ENCODE results near the gene ASF1B. TPM values are rescaled to one million over a fixed set of nuclear protein-coding genes. Genes with fewer than 3 reads are reported as not detected.

Gene ASF1B
- total RNA-seq, 1 experiment from 2014 or later: 86.6 TPM

DNA sequence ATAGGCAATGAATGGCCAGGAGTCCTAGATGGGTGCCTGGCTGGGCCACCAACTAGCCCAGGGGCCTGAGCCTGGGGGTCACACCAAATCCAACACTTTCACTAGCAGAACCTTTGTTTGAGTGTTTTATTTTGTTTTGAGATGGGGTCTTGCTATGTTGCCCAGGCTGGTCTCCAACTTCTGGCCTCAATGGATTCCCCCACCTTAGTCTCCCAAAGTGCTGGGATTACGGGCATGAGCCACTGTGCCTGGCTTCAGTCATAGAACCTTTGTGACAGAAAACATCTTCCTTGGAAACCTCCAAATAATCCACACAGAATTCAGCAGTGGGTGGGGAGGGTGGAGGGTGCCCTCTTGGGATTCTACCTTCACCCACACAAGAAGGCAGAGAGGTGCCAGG lies 24.9 kb downstream of the ASF1B start:
- no peak for DNase-seq (ENCODE audit: low read depth)

GRCh38 chr19:14110650-14111049 lies 25.7 kb downstream of the ASF1B start:
- DNase-seq (ENCODE audit: low read depth): no peak

DNA sequence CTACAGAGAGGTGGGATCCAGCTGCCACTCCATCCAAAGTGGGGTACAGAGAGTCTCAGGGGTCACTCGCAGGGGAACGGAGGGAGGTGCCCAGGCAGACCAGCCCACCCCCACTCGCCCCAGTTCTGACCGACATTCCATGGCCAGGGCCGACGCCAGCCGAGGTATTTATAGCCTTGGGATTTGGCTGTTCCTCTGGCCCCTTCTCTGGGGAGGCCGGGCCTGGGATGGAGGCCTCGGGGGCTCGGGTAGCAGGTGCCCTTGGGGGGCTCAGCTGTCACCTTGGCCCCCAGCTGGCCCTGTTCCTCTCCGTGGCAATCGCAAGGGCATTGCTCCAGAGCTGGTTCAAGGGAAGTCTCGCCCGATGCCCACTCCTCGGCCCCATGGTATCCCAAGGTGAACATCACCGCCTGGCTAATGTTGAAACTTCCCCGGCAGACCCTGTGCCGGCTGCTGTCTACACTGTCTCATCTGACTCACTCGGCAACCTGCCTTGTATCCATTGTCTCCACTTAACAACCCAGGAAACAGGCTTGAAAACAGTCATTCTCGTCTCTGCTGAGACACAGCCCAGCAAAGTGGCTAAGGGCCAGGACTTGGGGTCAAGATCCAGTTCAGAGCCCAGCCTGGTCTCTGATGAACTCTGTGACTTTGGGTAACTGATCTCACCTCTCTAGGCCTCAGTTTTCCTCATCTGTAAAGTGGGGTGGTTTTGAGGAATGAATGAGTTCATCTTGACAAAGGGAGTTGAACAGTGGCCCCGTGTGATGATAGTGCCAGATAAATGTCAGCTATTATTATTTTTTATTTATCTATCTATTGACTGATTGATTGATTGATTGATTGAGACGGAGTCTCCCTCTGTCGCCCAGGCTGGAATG lies 28.6 kb downstream of the ASF1B start:
- DNase-seq (ENCODE audit: low read depth): no peak

DNA sequence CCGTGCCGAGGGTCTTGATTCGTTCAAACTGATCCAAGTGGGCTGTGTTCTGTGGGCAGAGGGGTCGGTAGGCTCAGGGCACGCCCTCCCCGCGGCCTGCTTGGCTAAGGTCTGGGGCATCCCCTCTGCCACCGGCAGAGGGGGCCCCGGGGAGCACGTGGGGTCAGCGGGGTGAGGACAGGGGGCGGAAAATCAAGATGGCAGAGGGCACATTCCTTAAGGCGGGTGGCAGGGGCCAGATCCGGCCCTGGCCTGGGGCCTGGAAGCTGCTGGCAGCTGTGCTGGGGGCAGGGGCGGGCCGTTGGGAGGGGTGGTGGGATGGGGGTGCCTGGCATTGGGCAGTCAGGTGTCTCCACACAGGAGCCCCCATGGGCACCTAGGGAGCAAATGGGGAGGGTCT lies 29.5 kb downstream of the ASF1B start:
- no peak for DNase-seq (ENCODE audit: low read depth)

GRCh38 chr19:14105680-14106079 lies 30.7 kb downstream of the ASF1B start:
- DNase-seq (ENCODE audit: low read depth): no peak

DNA sequence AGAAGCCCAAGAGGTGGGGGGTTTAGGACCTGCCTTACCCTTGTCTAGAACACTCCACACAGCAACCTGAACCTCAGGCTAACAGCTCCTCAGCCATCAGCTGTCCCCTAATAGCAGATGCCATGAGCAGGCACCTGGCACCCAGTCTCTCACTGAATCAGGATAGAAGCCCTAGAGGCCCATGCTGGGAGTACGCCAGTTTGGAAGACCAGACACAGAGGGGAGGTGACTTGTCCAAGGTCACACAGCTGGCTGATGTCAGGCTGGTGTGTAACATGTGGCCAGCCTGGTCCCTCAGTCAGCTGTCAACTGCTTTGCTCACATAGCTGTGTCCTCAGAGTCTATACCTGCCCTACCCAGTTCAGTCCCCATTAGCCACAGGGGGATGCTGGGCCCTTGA lies 33.1 kb downstream of the ASF1B start:
- DNase-seq (ENCODE audit: low read depth): no peak

GRCh38 chr19:14102756-14103155 lies 33.6 kb downstream of the ASF1B start:
- no peak for DNase-seq (ENCODE audit: low read depth)

GRCh38 chr19:14102102-14102696 lies 34.2 kb downstream of the ASF1B start:
- peak; percentile 39 for DNase-seq (ENCODE audit: low read depth)

- DNase-seq (ENCODE audit: low read depth): no peak
Observed at GRCh38 chr19:14101003-14101545, 35.3 kb downstream of the ASF1B start.

- no peak for DNase-seq (ENCODE audit: low read depth)
Observed at GRCh38 chr19:14097532-14098151, 38.7 kb downstream of the ASF1B start.

GRCh38 chr19:14096272-14096992 lies 40.0 kb downstream of the ASF1B start:
- no peak for DNase-seq (ENCODE audit: low read depth)

DNA sequence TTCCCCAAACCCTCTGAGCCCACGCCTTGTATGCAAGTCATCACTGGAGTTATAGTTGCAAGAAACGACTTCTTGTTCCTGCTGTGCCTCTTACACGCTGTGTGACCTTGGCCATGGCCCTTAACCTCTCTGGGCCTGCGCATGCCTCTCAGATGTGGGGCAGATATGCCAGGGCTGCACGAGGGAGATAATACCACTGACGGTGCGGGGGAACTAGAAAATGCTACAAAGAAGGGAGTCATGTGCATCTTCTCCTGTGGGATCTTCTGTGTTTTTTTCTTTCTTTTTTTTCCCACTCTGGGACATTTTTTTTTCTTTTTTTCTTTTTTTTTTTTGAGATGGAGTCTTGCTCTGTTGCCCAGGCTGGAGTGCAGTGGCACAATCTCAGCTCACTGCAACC lies 41.5 kb downstream of the ASF1B start:
- no peak for DNase-seq (ENCODE audit: low read depth)

GRCh38 chr19:14093117-14093823 lies 43.1 kb downstream of the ASF1B start:
- no peak for DNase-seq (ENCODE audit: low read depth)

GRCh38 chr19:14091813-14092462 lies 44.5 kb downstream of the ASF1B start:
- DNase-seq (ENCODE audit: low read depth): no peak

DNA sequence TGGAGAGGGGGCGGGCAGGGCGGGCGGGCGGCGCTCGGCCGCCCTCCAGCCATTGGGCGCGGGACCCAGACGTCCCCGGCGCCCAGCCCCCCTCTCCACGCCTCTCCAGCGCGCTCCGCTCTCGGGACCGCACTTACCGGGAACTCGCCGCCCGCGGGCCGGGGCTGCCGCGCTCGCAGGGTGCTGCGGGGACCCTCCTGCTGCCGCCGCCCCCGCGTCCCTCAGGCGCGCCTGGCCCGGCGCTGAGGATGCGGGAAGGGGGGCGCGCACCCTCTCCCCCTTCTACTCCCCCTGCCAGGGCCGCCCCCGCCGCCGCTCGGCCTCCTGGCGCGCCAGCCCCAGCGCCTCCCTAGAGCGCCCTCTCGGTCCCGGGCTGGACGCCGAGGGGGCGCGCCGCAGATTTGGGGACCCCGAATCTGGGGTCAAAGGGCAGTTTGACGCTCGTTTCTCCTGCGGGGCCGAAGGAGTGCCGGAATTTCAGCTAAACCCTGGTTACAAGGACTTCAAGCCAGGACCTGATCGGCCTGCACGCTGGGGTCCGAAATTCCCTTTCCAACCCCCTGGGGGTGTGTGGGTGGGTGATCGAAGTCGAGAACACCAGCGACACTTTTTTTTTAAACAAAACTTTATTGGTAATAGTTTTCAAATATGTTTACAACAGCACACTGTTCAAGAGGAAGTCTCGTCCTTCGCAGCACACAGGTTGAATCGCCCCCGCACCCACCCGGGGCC lies 45.1 kb downstream of the ASF1B start:
- DNase-seq (ENCODE audit: low read depth): peak; percentile 61

- DNase-seq (ENCODE audit: low read depth): peak; percentile 90
Observed at GRCh38 chr19:14090509-14091080, 45.8 kb downstream of the ASF1B start, which contains the start of gene SAMD1. Gene SAMD1 (minus strand): TSS chr19:14090751.

DNA sequence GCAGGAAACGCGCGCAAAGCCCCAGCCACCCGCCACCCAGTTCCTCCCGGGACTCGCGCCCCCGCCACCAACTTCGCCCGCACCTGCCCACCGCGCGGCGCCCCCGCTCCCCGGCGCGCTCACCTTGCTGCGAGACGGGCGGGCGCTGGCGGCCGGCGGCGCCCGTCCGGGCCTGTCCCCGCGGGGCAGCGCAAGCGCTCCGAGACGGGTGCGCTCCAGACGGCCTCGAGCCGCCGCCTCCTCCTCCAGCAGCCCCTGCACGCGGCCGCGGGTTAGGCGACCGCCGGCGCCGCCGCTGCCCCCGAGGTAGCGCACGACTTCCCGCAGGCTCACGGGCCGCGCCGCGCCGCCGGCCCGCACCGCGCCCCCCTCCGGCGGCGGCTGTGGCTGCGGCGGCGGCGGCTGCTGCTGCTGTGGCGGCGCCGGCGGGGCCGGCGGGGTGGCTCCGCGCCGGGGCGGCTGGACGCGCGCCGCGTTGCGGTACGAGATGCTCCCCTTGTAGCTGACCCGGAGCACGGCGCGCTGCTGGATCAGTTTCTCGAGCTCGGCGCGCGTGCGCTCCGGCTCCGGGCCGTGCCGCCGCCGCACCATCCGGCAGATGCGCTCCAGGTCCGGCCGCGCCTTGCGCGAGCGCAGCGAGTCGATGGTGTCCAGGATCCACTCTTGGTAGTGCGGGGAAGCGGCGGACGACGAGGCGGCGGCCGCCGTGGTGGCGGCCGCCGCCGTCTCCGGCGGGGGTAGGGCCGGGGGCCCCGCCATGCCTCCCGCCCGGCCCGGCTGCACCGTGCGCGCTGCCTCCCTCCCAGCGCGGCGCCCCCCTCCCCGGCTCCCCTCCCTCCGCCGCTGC lies 46.5 kb downstream of the ASF1B start:
- peak; percentile 57 for DNase-seq (ENCODE audit: low read depth)

DNA sequence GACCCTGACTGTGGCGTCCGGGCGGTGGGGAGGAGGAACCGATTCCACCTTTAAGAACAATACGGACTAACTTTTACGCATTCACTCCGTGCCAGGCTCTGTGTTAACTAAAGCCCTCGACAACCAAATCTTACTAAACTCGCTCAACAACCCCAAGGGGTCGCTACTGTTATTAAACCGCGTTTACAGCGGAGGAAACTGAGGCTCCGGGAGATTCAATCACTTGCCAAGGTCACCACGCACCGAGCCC lies 47.1 kb downstream of the ASF1B start:
- no peak for DNase-seq (ENCODE audit: low read depth)
